Endothelial cell of umbilical vein (primary cell): ENCODE results near the gene DHX35. TPM values are rescaled to one million over a fixed set of nuclear protein-coding genes. Genes with fewer than 3 reads are reported as not detected.
"Not testable (repeated sequence)": the region's sequence is repeated elsewhere in the genome, so short reads cannot be mapped to it uniquely, and the experiment has no call there.

Experiments
- BruUV-seq: library from RNA; stranded (reverse); fragments of 400-500 nt; replicated peaks from 2 replicates; lab custom pipeline; 2021; lab: Mats Ljungman, UMichigan
- CTCF ChIA-PET: fragments of 300-600, 350-600 bp; sonication (Branson Sonifier 250); formaldehyde crosslinking; loops from one replicate; lab custom pipeline; 2021; ENCODE audit warnings: antibody characterized with exemption, inconsistent platforms; lab: Charles Lee
- POLR2A ChIA-PET: fragments of 300-600, 350-600 bp; sonication (Branson Sonifier 250); formaldehyde crosslinking; loops from one replicate; lab custom pipeline; 2021; ENCODE audit warnings: antibody characterized with exemption, inconsistent platforms; lab: Charles Lee
- DNase-seq: peaks from one replicate; pipeline ENCODE4 v3.0.0-alpha.2; 2011; ENCODE audit warnings: low read depth, low spot score
- FAIRE-seq: peaks from 2 replicates; lab custom pipeline; 2011; peaks lifted over from hg19 to GRCh38; lab: Jason Lieb, UNC
- H2AFZ ChIP-seq: 2 replicates; pipeline ENCODE4 v1.6.0; 2012; ENCODE audit warnings: low read depth, low read length, control low read depth, inconsistent platforms
- H3K27ac ChIP-seq: 2 replicates; pipeline ENCODE4 v1.5.1; 2011; ENCODE audit warnings: low read depth, mild to moderate bottlenecking, control low read depth, low read length, moderate library complexity; ENCODE audit not compliant: insufficient read depth
- H3K27me3 ChIP-seq, 2 experiments: 2 replicates each; pipeline versions ENCODE4 v1.6.0 to v1.6.1; 2011; ENCODE audit warnings: low read length in 2 of 2, mixed read lengths in 1 of 2; ENCODE audit not compliant: control insufficient read depth in 2 of 2, insufficient read depth in 2 of 2
- H3K36me3 ChIP-seq, 2 experiments: 2 replicates in 1 of 2; 3 replicates in 1 of 2; pipeline ENCODE4 v1.5.1; 2011; ENCODE audit warnings: low read length in 2 of 2, mild to moderate bottlenecking in 1 of 2, moderate library complexity in 1 of 2; ENCODE audit not compliant: control insufficient read depth in 2 of 2, insufficient read depth in 2 of 2; ENCODE audit errors: extremely low read depth in 1 of 2
- H3K4me1 ChIP-seq: 3 replicates; pipeline ENCODE4 v1.5.1; 2011; ENCODE audit warnings: mild to moderate bottlenecking, low read length; ENCODE audit not compliant: control insufficient read depth, insufficient read depth; ENCODE audit errors: extremely low read depth
- H3K4me2 ChIP-seq: 2 replicates; pipeline ENCODE4 v1.6.1; 2011; ENCODE audit warnings: low read length, control low read depth, mixed read lengths; ENCODE audit not compliant: insufficient read depth
- H3K4me3 ChIP-seq, 3 experiments: fragments of 200-600 bp in 1 of 3; sonication (generic), shearing (Covaris generic) in 1 of 3; replicated peaks in 1 of 3; 2 replicates each; pipeline ENCODE4 v1.5.1; 2011 to 2016; ENCODE audit warnings: control low read depth in 3 of 3, low read length in 3 of 3, mild to moderate bottlenecking in 2 of 3, inconsistent platforms in 1 of 3, low read depth in 1 of 3, moderate library complexity in 1 of 3; ENCODE audit not compliant: insufficient read depth in 1 of 3
- H3K79me2 ChIP-seq: 2 replicates; pipeline ENCODE4 v1.6.0; 2012; ENCODE audit warnings: low read length, inconsistent platforms; ENCODE audit not compliant: control insufficient read depth, insufficient read depth
- H3K9ac ChIP-seq: replicated peaks from 2 replicates; pipeline ENCODE3; 2011; ENCODE audit warnings: low read length, control low read depth; ENCODE audit not compliant: insufficient read depth; ENCODE audit errors: extremely low read depth
- H3K9me1 ChIP-seq: replicated peaks from 3 replicates; pipeline ENCODE4 v1.6.0; 2011; ENCODE audit warnings: mild to moderate bottlenecking, low read length; ENCODE audit not compliant: control insufficient read depth, insufficient read depth; ENCODE audit errors: extremely low read depth
- H3K9me3 ChIP-seq: replicated peaks from 2 replicates; pipeline ENCODE4 v1.5.1; 2012; ENCODE audit warnings: low read length, inconsistent platforms; ENCODE audit not compliant: control insufficient read depth, insufficient read depth
- H4K20me1 ChIP-seq: replicated peaks from 2 replicates; pipeline ENCODE3; 2011; ENCODE audit warnings: mild to moderate bottlenecking, low read length; ENCODE audit not compliant: control insufficient read depth, insufficient read depth; ENCODE audit errors: extremely low read depth
- EZH2 ChIP-seq: IDR thresholded peaks from 2 replicates; pipeline ENCODE4 v1.6.1; 2012; ENCODE audit warnings: borderline replicate concordance, low read depth, mild to moderate bottlenecking, moderate library complexity, low read length, inconsistent platforms; ENCODE audit not compliant: severe bottlenecking
- FOS ChIP-seq: IDR thresholded peaks from 2 replicates; pipeline ENCODE4 v1.6.1; 2011; ENCODE audit warnings: mild to moderate bottlenecking, low read length, moderate library complexity, borderline replicate concordance; ENCODE audit not compliant: insufficient read depth
- GATA2 ChIP-seq: IDR thresholded peaks from 2 replicates; pipeline ENCODE4 v1.7.0; 2011; ENCODE audit warnings: low read depth, mild to moderate bottlenecking, moderate library complexity, mixed read lengths, low read length; ENCODE audit not compliant: insufficient read length, insufficient read depth
- JUN ChIP-seq: IDR thresholded peaks from 2 replicates; pipeline ENCODE4 v1.6.1; 2011; ENCODE audit warnings: borderline replicate concordance, low read depth; ENCODE audit not compliant: insufficient read length, insufficient read depth
- MAX ChIP-seq: IDR thresholded peaks from 2 replicates; pipeline ENCODE4 v1.6.1; 2011; ENCODE audit not compliant: insufficient read depth, insufficient read length
- MYC ChIP-seq: IDR thresholded peaks from one replicate; pipeline ENCODE4 v1.6.1; 2011; ENCODE audit warnings: mild to moderate bottlenecking, low read depth, low read length
- POLR2A ChIP-seq: IDR thresholded peaks from 2 replicates; pipeline ENCODE4 v1.6.1; 2012; ENCODE audit warnings: low read depth, mild to moderate bottlenecking, control low read depth, low read length
- POLR2AphosphoS5 ChIP-seq: IDR thresholded peaks from 2 replicates; pipeline ENCODE4 v1.6.1; 2012; ENCODE audit warnings: low read depth, mild to moderate bottlenecking, control low read depth, low read length, moderate library complexity; ENCODE audit not compliant: insufficient read depth
- dilution Hi-C: fragments of 300-500 bp; cut with MboI; formaldehyde crosslinking; loops from one replicate; pipeline ENCODE4 v1.15.0; 2019; ENCODE audit warnings: low sequenced_read_pairs; ENCODE audit not compliant: extremely low pct_ligation_motif_present
- intact Hi-C: fragments of 100-400 bp; cut with micrococcal nuclease; formaldehyde crosslinking; loops from one replicate; pipeline ENCODE4 v1.10.0; 2022
- polyA plus RNA-seq, 4 experiments: library from polyadenylated mRNA; depleted of rRNA in 3 of 4; stranded (reverse) in 3 of 4; unstranded in 1 of 4; fragments of >200 nt; gene quantifications; 2 replicates each; pipeline versions ENCODE4 v1.2.1 to v1.2.3, GENCODE V29; 2011 to 2012; ENCODE audit warnings: missing spikeins in 1 of 4
- total RNA-seq: library from RNA; stranded (reverse); gene quantifications from 2 replicates; pipeline ENCODE4 v1.2.3, GENCODE V29; 2021
- TF ChIP-seq, protein P1 (sequence below), 2 donors: IDR thresholded peaks; 1 replicate in 1 of 2; 2 replicates in 1 of 2; pipeline ENCODE4 v1.5.1; 2011; ENCODE audit warnings: low read length in 2 of 2, mild to moderate bottlenecking in 2 of 2, moderate library complexity in 2 of 2, control low read depth in 1 of 2, inconsistent platforms in 1 of 2, low read depth in 1 of 2; ENCODE audit not compliant: insufficient read depth in 1 of 2; ENCODE audit errors: extremely low read depth in 1 of 2

DHX35 gene
- total and polyA plus RNA-seq, 2 donors (not counting 3 experiments of a cell fraction or from before 2014, with no cell fraction given) = 10.0 to 13.0 TPM

DNA sequence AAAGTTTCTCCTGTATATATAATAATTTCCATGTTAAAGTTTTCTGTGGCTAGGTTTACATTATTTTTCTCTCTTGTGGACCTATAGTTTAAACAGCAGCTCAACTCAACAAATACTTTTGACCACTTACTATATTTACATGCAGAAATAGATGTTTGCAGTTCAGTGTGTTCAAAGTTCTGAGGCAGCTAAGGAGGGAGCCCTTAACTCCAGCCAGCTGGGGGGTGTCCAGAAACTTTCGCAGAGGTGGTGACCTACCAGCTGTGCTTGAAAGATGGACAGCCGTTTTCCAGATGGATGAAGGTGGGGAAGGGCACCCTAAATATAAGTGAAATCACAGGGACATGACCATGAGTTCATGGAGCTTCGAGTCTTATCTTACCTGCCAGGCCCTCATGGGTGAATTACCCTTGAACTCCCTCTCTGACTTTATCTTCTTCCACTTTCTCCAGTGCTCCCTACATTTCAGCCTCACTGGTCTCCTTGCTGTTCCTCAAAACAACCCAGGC lies 33.4 kb downstream of the DHX35 start:
- dilution Hi-C loops (no loop called here), intact Hi-C loops (no loop called here)
- Histone ChIP-seq H3K36me3 (peaks cover 6 to 8% of the 10 kb centered on the region in 2 experiments), H2AFZ (no peak overlapping the region), H3K27me3 (no peaks in the 10 kb centered on the region), H3K9me3 (no peaks in the 10 kb centered on the region), H3K27ac (no peak overlapping the region), H3K4me2 (no peak overlapping the region), H3K79me2 (no peaks in the 10 kb centered on the region), H3K9me1 (no peaks in the 10 kb centered on the region), H3K4me3 (no peak overlapping the region), H3K9ac (no peak overlapping the region), H4K20me1 (no peaks in the 10 kb centered on the region), H3K4me1 (no peaks in the 10 kb centered on the region)
- no peak for DNase-seq
- no TSS peak for BruUV-seq
- ChIA-PET POLR2A (no interaction called here), CTCF (interaction anchor here (1.1 to 2.4 kb wide), 5 partner anchors 10 to 270 kb away, joined by 3 to 6 read pairs (median 4); no protein-coding TSS in a partner anchor)
- FAIRE-seq = no peak
- TF ChIP-seq POLR2A (no peak), JUN (no peak), FOS (no peak), MYC (no peak), GATA2 (no peak), POLR2AphosphoS5 (no peak), EZH2 (no peak), MAX (no peak)
- TF ChIP-seq, protein P1, sequence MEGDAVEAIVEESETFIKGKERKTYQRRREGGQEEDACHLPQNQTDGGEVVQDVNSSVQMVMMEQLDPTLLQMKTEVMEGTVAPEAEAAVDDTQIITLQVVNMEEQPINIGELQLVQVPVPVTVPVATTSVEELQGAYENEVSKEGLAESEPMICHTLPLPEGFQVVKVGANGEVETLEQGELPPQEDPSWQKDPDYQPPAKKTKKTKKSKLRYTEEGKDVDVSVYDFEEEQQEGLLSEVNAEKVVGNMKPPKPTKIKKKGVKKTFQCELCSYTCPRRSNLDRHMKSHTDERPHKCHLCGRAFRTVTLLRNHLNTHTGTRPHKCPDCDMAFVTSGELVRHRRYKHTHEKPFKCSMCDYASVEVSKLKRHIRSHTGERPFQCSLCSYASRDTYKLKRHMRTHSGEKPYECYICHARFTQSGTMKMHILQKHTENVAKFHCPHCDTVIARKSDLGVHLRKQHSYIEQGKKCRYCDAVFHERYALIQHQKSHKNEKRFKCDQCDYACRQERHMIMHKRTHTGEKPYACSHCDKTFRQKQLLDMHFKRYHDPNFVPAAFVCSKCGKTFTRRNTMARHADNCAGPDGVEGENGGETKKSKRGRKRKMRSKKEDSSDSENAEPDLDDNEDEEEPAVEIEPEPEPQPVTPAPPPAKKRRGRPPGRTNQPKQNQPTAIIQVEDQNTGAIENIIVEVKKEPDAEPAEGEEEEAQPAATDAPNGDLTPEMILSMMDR (IDR thresholded peaks at IDR 0.05; ENCODE audit: extremely low read depth in 1 of 2, insufficient read depth in 1 of 2, low read depth in 1 of 2, low read length in 2 of 2) = no peak

GRCh38 chr20:38996866-38997265 lies 34.7 kb downstream of the DHX35 start:
- H3K9ac ChIP-seq, dilution Hi-C loops, H3K27me3 ChIP-seq, H3K4me1 ChIP-seq, H3K9me3 ChIP-seq, H4K20me1 ChIP-seq, POLR2A ChIA-PET, intact Hi-C loops, H3K9me1 ChIP-seq, H3K27ac ChIP-seq, BruUV-seq, H3K4me2 ChIP-seq, H2AFZ ChIP-seq, FAIRE-seq, H3K36me3 ChIP-seq, DNase-seq, H3K4me3 ChIP-seq, H3K79me2 ChIP-seq: not testable (repeated sequence)
- CTCF ChIA-PET = interaction anchor here (1.5 to 2.4 kb wide), 2 partner anchors 11 to 271 kb away, joined by 4 to 6 read pairs; no protein-coding TSS in a partner anchor
